ENCODE data around the gene PPIF. TPM values are rescaled to one million over a fixed set of nuclear protein-coding genes. Genes with fewer than 3 reads are reported as not detected.

PPIF gene
- total RNA-seq, 1 experiment from 2014 or later: 133 TPM

GRCh38 chr10:79382491-79382941, 35.2 kb downstream of the PPIF start:
- no peaks in the 10 kb centered on the region for H3K36me3 ChIP-seq (ENCODE audit: control insufficient read depth, insufficient read depth, low read length)
- H3K27me3 Mint-ChIP-seq (ENCODE audit: insufficient read depth, unreplicated experiment): no peaks in the 10 kb centered on the region
- BruUV-seq (replicated peaks): no TSS peak
- DNase-seq: no peak
- no peaks in the 10 kb centered on the region for H3K36me3 Mint-ChIP-seq (ENCODE audit: insufficient read depth, unreplicated experiment)
- TF ChIP-seq, protein P1, sequence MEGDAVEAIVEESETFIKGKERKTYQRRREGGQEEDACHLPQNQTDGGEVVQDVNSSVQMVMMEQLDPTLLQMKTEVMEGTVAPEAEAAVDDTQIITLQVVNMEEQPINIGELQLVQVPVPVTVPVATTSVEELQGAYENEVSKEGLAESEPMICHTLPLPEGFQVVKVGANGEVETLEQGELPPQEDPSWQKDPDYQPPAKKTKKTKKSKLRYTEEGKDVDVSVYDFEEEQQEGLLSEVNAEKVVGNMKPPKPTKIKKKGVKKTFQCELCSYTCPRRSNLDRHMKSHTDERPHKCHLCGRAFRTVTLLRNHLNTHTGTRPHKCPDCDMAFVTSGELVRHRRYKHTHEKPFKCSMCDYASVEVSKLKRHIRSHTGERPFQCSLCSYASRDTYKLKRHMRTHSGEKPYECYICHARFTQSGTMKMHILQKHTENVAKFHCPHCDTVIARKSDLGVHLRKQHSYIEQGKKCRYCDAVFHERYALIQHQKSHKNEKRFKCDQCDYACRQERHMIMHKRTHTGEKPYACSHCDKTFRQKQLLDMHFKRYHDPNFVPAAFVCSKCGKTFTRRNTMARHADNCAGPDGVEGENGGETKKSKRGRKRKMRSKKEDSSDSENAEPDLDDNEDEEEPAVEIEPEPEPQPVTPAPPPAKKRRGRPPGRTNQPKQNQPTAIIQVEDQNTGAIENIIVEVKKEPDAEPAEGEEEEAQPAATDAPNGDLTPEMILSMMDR (IDR thresholded peaks at IDR 0.05; ENCODE audit: insufficient read depth in 1 of 2, low read depth in 1 of 2, low read length in 1 of 2, severe bottlenecking in 1 of 2, unreplicated experiment in 1 of 2): no peak
- no peaks in the 10 kb centered on the region for H3K27me3 ChIP-seq (replicated peaks; ENCODE audit: control insufficient read depth, insufficient read depth, low read length)
- no peak overlapping the region for H3K27ac Mint-ChIP-seq (ENCODE audit: unreplicated experiment)
- H3K4me3 ChIP-seq (ENCODE audit: low read depth, low read length): no peak overlapping the region
- H3K9me3 Mint-ChIP-seq (ENCODE audit: unreplicated experiment): no peaks in the 10 kb centered on the region
- POLR2A ChIA-PET: no interaction called here
- no peaks in the 10 kb centered on the region for H3K9me3 ChIP-seq
- H3K4me1 ChIP-seq: no peaks in the 10 kb centered on the region
- CTCF ChIA-PET: interaction anchor here (1.1 kb wide), 1 partner anchor 8 kb away, joined by 3 read pairs; no protein-coding TSS in a partner anchor
- no peaks in the 10 kb centered on the region for H3K4me1 Mint-ChIP-seq (ENCODE audit: low read depth, unreplicated experiment)
- intact Hi-C loops (cut with micrococcal nuclease; ENCODE audit: unreplicated experiment): no loop called here
- H3K4me3 Mint-ChIP-seq (ENCODE audit: unreplicated experiment): no peak overlapping the region

- Histone ChIP-seq H3K9me3 (no peaks in the 10 kb centered on the region), H3K4me3 (ENCODE audit: low read depth, low read length) (no peak overlapping the region), H3K4me1 (no peaks in the 10 kb centered on the region), H3K36me3 (ENCODE audit: control insufficient read depth, insufficient read depth, low read length) (no peaks in the 10 kb centered on the region), H3K27me3 (replicated peaks; ENCODE audit: control insufficient read depth, insufficient read depth, low read length) (no peaks in the 10 kb centered on the region)
- ChIA-PET CTCF (interaction anchor here (0.8 kb wide), 1 partner anchor 10 kb away, joined by 3 read pairs; no protein-coding TSS in a partner anchor), POLR2A (no interaction called here)
- no peaks in the 10 kb centered on the region for H3K4me1 Mint-ChIP-seq (ENCODE audit: low read depth, unreplicated experiment)
- BruUV-seq (replicated peaks): no TSS peak
- H3K4me3 Mint-ChIP-seq (ENCODE audit: unreplicated experiment): no peak overlapping the region
- no peak overlapping the region for H3K27ac Mint-ChIP-seq (ENCODE audit: unreplicated experiment)
- H3K36me3 Mint-ChIP-seq (ENCODE audit: insufficient read depth, unreplicated experiment): no peaks in the 10 kb centered on the region
- no peaks in the 10 kb centered on the region for H3K9me3 Mint-ChIP-seq (ENCODE audit: unreplicated experiment)
- TF ChIP-seq, protein P1 (IDR thresholded peaks at IDR 0.05; ENCODE audit: insufficient read depth in 1 of 2, low read depth in 1 of 2, low read length in 1 of 2, severe bottlenecking in 1 of 2, unreplicated experiment in 1 of 2): no peak
- intact Hi-C loops (cut with micrococcal nuclease; ENCODE audit: unreplicated experiment): no loop called here
- DNase-seq: peak in 1 of 2 experiments; percentile 24
- H3K27me3 Mint-ChIP-seq (ENCODE audit: insufficient read depth, unreplicated experiment): no peaks in the 10 kb centered on the region
Measured at GRCh38 chr10:79383974-79384606, 36.8 kb downstream of the PPIF start.

DNA sequence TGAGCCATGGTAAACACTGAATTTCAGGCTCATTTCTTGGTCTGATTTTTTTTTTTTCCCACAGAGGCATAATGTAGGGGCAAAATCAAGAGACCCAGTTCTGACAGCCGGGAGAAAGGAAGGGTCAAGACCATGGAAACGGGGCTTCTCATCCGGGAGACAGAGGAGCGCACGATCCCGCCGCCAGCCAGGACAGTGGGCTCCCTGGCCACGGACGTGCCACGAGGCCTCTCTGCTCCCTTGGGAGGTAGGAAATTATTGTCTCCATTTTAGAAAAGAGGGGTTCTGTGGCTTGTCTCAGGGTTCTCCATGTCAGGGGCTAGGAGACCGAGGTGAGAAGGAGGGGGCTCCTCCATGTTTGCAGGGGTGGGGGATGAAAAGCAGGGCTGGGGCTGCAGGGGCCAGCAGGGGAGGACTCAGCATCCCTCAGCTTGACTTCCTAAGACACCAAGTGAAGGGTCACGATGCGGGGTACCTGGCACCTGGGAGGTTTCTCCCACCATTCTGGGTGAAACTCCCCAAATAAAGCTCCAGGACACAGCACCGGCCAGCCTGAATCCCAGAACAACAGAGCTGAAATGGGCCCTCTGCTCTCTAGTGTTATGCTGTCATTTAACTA, 37.6 kb downstream of the PPIF start:
- no peak for DNase-seq
- no peaks in the 10 kb centered on the region for H3K36me3 Mint-ChIP-seq (ENCODE audit: insufficient read depth, unreplicated experiment)
- no peaks in the 10 kb centered on the region for H3K9me3 Mint-ChIP-seq (ENCODE audit: unreplicated experiment)
- no peak overlapping the region for H3K27ac Mint-ChIP-seq (ENCODE audit: unreplicated experiment)
- H3K36me3 ChIP-seq (ENCODE audit: control insufficient read depth, insufficient read depth, low read length): no peaks in the 10 kb centered on the region
- POLR2A ChIA-PET: no interaction called here
- H3K27me3 Mint-ChIP-seq (ENCODE audit: insufficient read depth, unreplicated experiment): no peaks in the 10 kb centered on the region
- H3K4me1 Mint-ChIP-seq (ENCODE audit: low read depth, unreplicated experiment): no peaks in the 10 kb centered on the region
- TF ChIP-seq, protein P1 (IDR thresholded peaks at IDR 0.05; ENCODE audit: insufficient read depth in 1 of 2, low read depth in 1 of 2, low read length in 1 of 2, severe bottlenecking in 1 of 2, unreplicated experiment in 1 of 2): no peak
- BruUV-seq (replicated peaks): no TSS peak
- no peaks in the 10 kb centered on the region for H3K9me3 ChIP-seq
- intact Hi-C loops (cut with micrococcal nuclease; ENCODE audit: unreplicated experiment): loop anchor here (5.0 kb wide), 1 partner anchor 102 kb away; no protein-coding TSS in a partner anchor
- no peak overlapping the region for H3K4me3 ChIP-seq (ENCODE audit: low read depth, low read length)
- no peaks in the 10 kb centered on the region for H3K4me1 ChIP-seq
- CTCF ChIA-PET: no interaction called here
- no peaks in the 10 kb centered on the region for H3K27me3 ChIP-seq (replicated peaks; ENCODE audit: control insufficient read depth, insufficient read depth, low read length)
- no peak overlapping the region for H3K4me3 Mint-ChIP-seq (ENCODE audit: unreplicated experiment)
